H1 (cell line): Measurements from ENCODE around the gene CYP27C1. TPM values are rescaled to one million over a fixed set of nuclear protein-coding genes. Genes with fewer than 3 reads are reported as not detected.

Experiments used
- CTCF ChIA-PET: fragments of 300-600 bp; sonication (Branson Sonifier 250); formaldehyde crosslinking; loops from one replicate; lab custom pipeline; 2021; ENCODE audit not compliant: partially characterized antibody; lab: Charles Lee
- POLR2A ChIA-PET: fragments of 300-600 bp; sonication (Branson Sonifier 250); formaldehyde crosslinking; loops from one replicate; lab custom pipeline; 2021; ENCODE audit warnings: inconsistent platforms; ENCODE audit not compliant: partially characterized antibody; lab: Charles Lee
- DNase-seq, 2 experiments: peaks; one replicate each; pipeline versions ENCODE4 v3.0.0 to v3.0.0-alpha.2; 2010 to 2022; ENCODE audit warnings: low spot score in 2 of 2, low read depth in 1 of 2, mixed read lengths in 1 of 2
- FAIRE-seq: peaks from 2 replicates; lab custom pipeline; 2011; peaks lifted over from hg19 to GRCh38; lab: Jason Lieb, UNC
- H2AFZ ChIP-seq: 2 replicates; pipeline ENCODE4 v1.8.1; 2012; ENCODE audit warnings: low read length, inconsistent platforms
- H2AK5ac ChIP-seq: 2 replicates; pipeline ENCODE4 v1.6.1; 2013; ENCODE audit warnings: low read depth, low read length
- H2BK120ac ChIP-seq: replicated peaks from 2 replicates; pipeline ENCODE3; 2013; ENCODE audit warnings: low read depth, low read length, inconsistent platforms
- H2BK12ac ChIP-seq: 2 replicates; pipeline ENCODE4 v1.6.1; 2013; ENCODE audit warnings: low read depth, low read length
- H2BK15ac ChIP-seq: 2 replicates; pipeline ENCODE4 v1.6.1; 2013; ENCODE audit warnings: low read length
- H2BK20ac ChIP-seq: 2 replicates; pipeline ENCODE4 v1.6.1; 2013; ENCODE audit warnings: low read length
- H2BK5ac ChIP-seq: 2 replicates; pipeline ENCODE4 v1.6.1; 2013; ENCODE audit warnings: low read depth, low read length
- H3K14ac ChIP-seq: 2 replicates; pipeline ENCODE4 v1.6.1; 2013; ENCODE audit warnings: inconsistent platforms; ENCODE audit not compliant: insufficient read length
- H3K18ac ChIP-seq: 2 replicates; pipeline ENCODE4 v1.6.1; 2013; ENCODE audit warnings: low read length; ENCODE audit errors: extremely low read depth
- H3K23ac ChIP-seq: 2 replicates; pipeline ENCODE4 v1.6.1; 2013; ENCODE audit warnings: inconsistent platforms; ENCODE audit not compliant: insufficient read length
- H3K23me2 ChIP-seq: 2 replicates; pipeline ENCODE4 v1.6.1; 2013; ENCODE audit warnings: low read depth, low read length
- H3K27ac ChIP-seq: 2 replicates; pipeline ENCODE4 v1.6.1; 2011; ENCODE audit warnings: low read depth, low read length, inconsistent platforms
- H3K27me3 ChIP-seq, 4 experiments: replicated peaks in 1 of 4; 1 replicate in 1 of 4; 2 replicates in 3 of 4; pipeline versions ENCODE4 v1.6.1 to v1.8.1; 2011 to 2013; ENCODE audit warnings: low read length in 3 of 4, mild to moderate bottlenecking in 3 of 4, inconsistent platforms in 2 of 4, mixed read lengths in 2 of 4, moderate library complexity in 1 of 4; ENCODE audit not compliant: control insufficient read depth in 3 of 4, insufficient read depth in 3 of 4; ENCODE audit errors: extremely low read depth in 1 of 4
- H3K36me3 ChIP-seq, 4 experiments: 2 replicates each; pipeline versions ENCODE4 v1.6.1 to v1.8.1; 2011 to 2013; ENCODE audit warnings: mild to moderate bottlenecking in 4 of 4, low read length in 3 of 4, moderate library complexity in 2 of 4, control low read depth in 1 of 4, inconsistent platforms in 1 of 4; ENCODE audit not compliant: insufficient read depth in 4 of 4, control insufficient read depth in 2 of 4
- H3K4ac ChIP-seq: replicated peaks from 2 replicates; pipeline ENCODE3; 2013; ENCODE audit warnings: low read length, low read depth, mixed read lengths, inconsistent platforms; ENCODE audit not compliant: insufficient read length
- H3K4me1 ChIP-seq, 4 experiments: replicated peaks in 1 of 4; 1 replicate in 1 of 4; 2 replicates in 3 of 4; pipeline versions ENCODE4 v1.6.1 to v1.8.1; 2011 to 2013; ENCODE audit warnings: low read length in 3 of 4, inconsistent platforms in 2 of 4, mixed read lengths in 1 of 4; ENCODE audit not compliant: insufficient read depth in 4 of 4, control insufficient read depth in 3 of 4
- H3K4me2 ChIP-seq, 2 experiments: 2 replicates each; pipeline versions ENCODE4 v1.6.1 to v1.8.1; 2011 to 2013; ENCODE audit warnings: low read depth in 2 of 2, low read length in 2 of 2, control low read depth in 1 of 2, inconsistent platforms in 1 of 2, mild to moderate bottlenecking in 1 of 2; ENCODE audit not compliant: insufficient read depth in 1 of 2
- H3K4me3 ChIP-seq, 4 experiments: fragments of 200-600, 300-600 bp in 1 of 4; sonication (generic), shearing (Covaris generic), sonication (Bioruptor Twin) in 1 of 4; 2 replicates each; pipeline versions ENCODE4 v1.5.1 to v1.8.1; 2011 to 2016; ENCODE audit warnings: low read length in 4 of 4, low read depth in 3 of 4, control low read depth in 2 of 4, inconsistent platforms in 2 of 4, mild to moderate bottlenecking in 2 of 4, mixed read lengths in 1 of 4, moderate library complexity in 1 of 4; ENCODE audit not compliant: insufficient read depth in 2 of 4; ENCODE audit errors: extremely low read depth in 1 of 4
- H3K56ac ChIP-seq: replicated peaks from 2 replicates; pipeline ENCODE3; 2013; ENCODE audit warnings: low read depth, mild to moderate bottlenecking, mixed read lengths, low read length, inconsistent platforms; ENCODE audit not compliant: insufficient read length
- H3K79me1 ChIP-seq: 2 replicates; pipeline ENCODE4 v1.6.1; 2013; ENCODE audit warnings: low read depth, low read length, control low read depth
- H3K79me2 ChIP-seq, 2 experiments: 2 replicates each; pipeline versions ENCODE4 v1.6.1 to v1.8.1; 2012 to 2013; ENCODE audit warnings: low read length in 2 of 2, mild to moderate bottlenecking in 2 of 2, inconsistent platforms in 1 of 2; ENCODE audit not compliant: insufficient read depth in 2 of 2, control insufficient read depth in 1 of 2
- H3K9ac ChIP-seq, 4 experiments: replicated peaks in 1 of 4; 1 replicate in 1 of 4; 2 replicates in 3 of 4; pipeline versions ENCODE4 v1.6.1 to v1.8.1; 2011 to 2013; ENCODE audit warnings: low read depth in 3 of 4, low read length in 3 of 4, control low read depth in 2 of 4, mild to moderate bottlenecking in 2 of 4, moderate library complexity in 2 of 4, inconsistent platforms in 1 of 4; ENCODE audit errors: extremely low read depth in 1 of 4
- H3K9me3 ChIP-seq, 2 experiments: 2 replicates each; pipeline versions ENCODE4 v1.6.1 to v1.8.1; 2012 to 2013; ENCODE audit warnings: mild to moderate bottlenecking in 2 of 2, moderate library complexity in 2 of 2, control low read depth in 1 of 2, inconsistent platforms in 1 of 2, low read depth in 1 of 2, low read length in 1 of 2, mixed read lengths in 1 of 2; ENCODE audit not compliant: insufficient read depth in 2 of 2
- H4K20me1 ChIP-seq, 2 experiments: replicated peaks in 1 of 2; 2 replicates each; pipeline versions ENCODE3 to v1.8.1; 2011 to 2013; ENCODE audit warnings: inconsistent platforms in 2 of 2, low read length in 2 of 2, mild to moderate bottlenecking in 1 of 2; ENCODE audit not compliant: insufficient read depth in 2 of 2, control insufficient read depth in 1 of 2
- H4K5ac ChIP-seq: 2 replicates; pipeline ENCODE4 v1.6.1; 2013; ENCODE audit warnings: low read length, low read depth, mixed read lengths, inconsistent platforms; ENCODE audit not compliant: insufficient read length
- H4K8ac ChIP-seq: 2 replicates; pipeline ENCODE4 v1.8.0; 2013; ENCODE audit warnings: mild to moderate bottlenecking, moderate library complexity, low read length, inconsistent platforms; ENCODE audit not compliant: insufficient read depth; ENCODE audit errors: extremely low read depth
- H4K91ac ChIP-seq: replicated peaks from 2 replicates; pipeline ENCODE3; 2013; ENCODE audit warnings: low read length, mixed read lengths, inconsistent platforms; ENCODE audit not compliant: insufficient read length
- POLR2AphosphoS5 ChIP-seq: IDR thresholded peaks from 2 replicates; pipeline ENCODE4 v1.6.1; 2011; ENCODE audit warnings: low read depth, low read length
- WGBS, 2 experiments: shearing (Covaris generic) in 1 of 2; methylation state at CpG; one replicate each; pipeline versions ENCODE4 v1.1.6 to v1.1.7; 2013 to 2015; ENCODE audit warnings: low lambda C conversion rate in 2 of 2, mixed read lengths in 2 of 2, inconsistent platforms in 1 of 2, low coverage in 1 of 2, missing lambda C conversion rate in 1 of 2; ENCODE audit not compliant: insufficient replicate concordance in 2 of 2, insufficient coverage in 1 of 2, insufficient read length in 1 of 2; ENCODE audit errors: extremely low coverage in 1 of 2, missing lambda C conversion rate in 1 of 2; 5-methylcytosine and 5-hydroxymethylcytosine counted together
- polyA plus RNA-seq, 7 experiments: library from polyadenylated mRNA; depleted of rRNA in 3 of 7; stranded (reverse) in 5 of 7; unstranded in 2 of 7; fragments of >200 nt in 5 of 7; fragments of 200-250 nt in 2 of 7; gene quantifications; 1 replicate in 5 of 7; 2 replicates in 1 of 7; 4 replicates in 1 of 7; pipeline versions ENCODE4 v1.2.1 to v1.2.3, GENCODE V29; 2011 to 2013; ENCODE audit warnings: missing spikeins in 2 of 7, mixed read lengths in 2 of 7
- total RNA-seq: library from RNA; stranded (reverse); fragmentation: NEBNext Ultra II Directional; extraction: Animal tissue kit (Norgen Biotek cat#: 25700); gene quantifications from 2 replicates; pipeline ENCODE4 v1.2.1, GENCODE V29; 2021

CYP27C1 gene
- total and polyA plus RNA-seq, 2 of the 8 experiments (the other 6 are each of a cell fraction or from before 2014, with no cell fraction given), result 1.3 to 3.2 TPM

DNA sequence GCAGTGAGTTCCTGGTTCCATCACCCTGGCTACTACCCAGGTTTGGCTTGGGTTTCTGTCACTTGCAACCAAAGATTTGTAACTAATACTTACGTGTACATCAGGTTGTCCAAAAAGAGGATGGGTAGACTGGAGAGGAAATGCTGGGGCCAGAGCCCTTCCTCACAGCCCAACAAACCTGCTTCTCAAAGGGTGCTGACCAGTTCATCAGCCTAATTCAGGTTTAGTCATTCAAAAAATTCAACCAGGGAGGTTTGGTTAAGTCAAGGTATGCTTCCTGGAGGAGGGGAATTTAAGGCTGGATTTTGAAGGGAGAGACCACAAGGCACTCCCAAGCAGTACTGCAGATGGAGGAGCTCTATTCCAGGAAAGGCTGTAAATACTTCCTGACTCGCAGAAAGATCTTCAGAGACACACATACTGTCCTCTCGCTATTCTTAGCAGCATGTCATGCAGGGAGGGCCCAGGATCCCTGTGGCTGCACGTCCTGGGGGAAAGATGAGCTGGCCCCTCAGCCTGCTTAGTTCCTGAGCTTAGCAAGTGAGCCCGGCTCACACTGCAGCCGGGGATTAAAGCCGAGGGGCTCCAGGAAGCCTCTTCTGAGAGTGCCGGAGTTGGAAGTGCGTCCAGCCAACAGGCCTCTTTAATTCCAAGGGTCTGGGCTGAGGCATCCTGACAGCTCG, 73.1 kb downstream of the CYP27C1 start:
- peaks cover 3 to 7% of the 10 kb centered on the region in 2 experiments; a peak in 2 of 4 replicates for H3K9me3 ChIP-seq
- no peak overlapping the region for H2BK20ac ChIP-seq
- H3K79me2 ChIP-seq, result no peaks in the 10 kb centered on the region
- H3K4ac ChIP-seq, result no peak overlapping the region
- H3K14ac ChIP-seq, result no peak overlapping the region
- no peak overlapping the region for H2BK12ac ChIP-seq
- H3K79me1 ChIP-seq, result no peaks in the 10 kb centered on the region
- no peak overlapping the region for H2BK120ac ChIP-seq
- no peak overlapping the region for H4K91ac ChIP-seq
- no peak overlapping the region for H3K23ac ChIP-seq
- FAIRE-seq, result no peak
- peak in 1 of 2 experiments; percentile 37 for DNase-seq
- H3K23me2 ChIP-seq, result no peaks in the 10 kb centered on the region
- no peak overlapping the region for H2AK5ac ChIP-seq
- H3K56ac ChIP-seq, result no peak overlapping the region
- H3K18ac ChIP-seq, result no peak overlapping the region; the same call in 1 of the 2 replicates
- H4K20me1 ChIP-seq, result no peaks in the 10 kb centered on the region
- ChIA-PET POLR2A (interaction anchor here (1.3 kb wide), 1 partner anchor 14 kb away, joined by 3 read pairs; no protein-coding TSS in a partner anchor), CTCF (interaction anchor here (0.7 to 2.9 kb wide), 10 partner anchors 8 to 307 kb away, joined by 3 to 16 read pairs (median 4); no protein-coding TSS in a partner anchor)
- no peak overlapping the region for H4K8ac ChIP-seq
- H3K9ac ChIP-seq, result no peak overlapping the region
- H3K4me3 ChIP-seq, result no peak overlapping the region
- no peak overlapping the region for H2BK15ac ChIP-seq
- H3K36me3 ChIP-seq, result no peaks in the 10 kb centered on the region
- 87% methylated on average over 10 of the region's 10 CpGs; no CpG with 5 or more reads in 1 of the 2 experiments for WGBS, 2 experiments
- no peak overlapping the region for H3K4me2 ChIP-seq
- H2BK5ac ChIP-seq, result no peak overlapping the region
- 0 out of 7 replicates have a peak, but pooled peaks cover 0 to 1% (median 0%) of the 10 kb centered on the region in 4 experiments for H3K4me1 ChIP-seq
- no peak overlapping the region for H4K5ac ChIP-seq
- H2AFZ ChIP-seq, result no peak overlapping the region
- H3K27me3 ChIP-seq, result no peaks in the 10 kb centered on the region
- H3K27ac ChIP-seq, result no peak overlapping the region
- no peak for TF ChIP-seq POLR2AphosphoS5
